GM21381 (cell line): ENCODE data around the gene PRDX3.
"Not testable (repeated sequence)": the region's sequence is repeated elsewhere in the genome, so short reads cannot be mapped to it uniquely, and the experiment has no call there.

Experiments used
- ATAC-seq: cut with Tn5 transposase; IDR thresholded peaks from one replicate; pipeline ENCODE4 v1.9.1; 2021; ENCODE audit warnings: mild to moderate bottlenecking, moderate library complexity; ENCODE audit not compliant: unreplicated experiment

The PRDX3 gene

GRCh38 chr10:119206603-119207365 is 28.2 kb upstream of the PRDX3 start:
- peak; percentile 42 for ATAC-seq

- ATAC-seq = peak; percentile 30
These were observed 27.4 kb upstream of the PRDX3 start for GRCh38 chr10:119205894-119206602.

DNA sequence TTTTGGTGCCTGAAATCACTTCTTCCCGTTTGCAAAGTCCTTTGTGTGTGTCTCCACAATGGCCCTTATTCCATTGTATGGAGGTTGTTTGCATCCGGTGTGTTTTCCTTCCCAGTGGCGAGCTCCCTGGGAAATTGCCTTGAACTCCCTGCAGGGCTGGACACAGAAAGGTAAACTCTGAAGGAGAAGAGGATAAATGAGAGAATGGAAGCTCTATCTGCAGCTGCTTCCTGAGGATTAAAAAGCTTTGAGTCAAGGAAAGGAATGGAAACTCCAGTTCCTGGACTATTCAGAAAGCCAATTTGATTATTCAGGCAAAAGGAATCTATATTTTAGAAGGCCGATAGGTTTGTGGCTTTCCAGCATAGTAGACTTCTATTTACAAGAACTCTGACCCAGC is 24.4 kb upstream of the PRDX3 start:
- no peak for ATAC-seq

DNA sequence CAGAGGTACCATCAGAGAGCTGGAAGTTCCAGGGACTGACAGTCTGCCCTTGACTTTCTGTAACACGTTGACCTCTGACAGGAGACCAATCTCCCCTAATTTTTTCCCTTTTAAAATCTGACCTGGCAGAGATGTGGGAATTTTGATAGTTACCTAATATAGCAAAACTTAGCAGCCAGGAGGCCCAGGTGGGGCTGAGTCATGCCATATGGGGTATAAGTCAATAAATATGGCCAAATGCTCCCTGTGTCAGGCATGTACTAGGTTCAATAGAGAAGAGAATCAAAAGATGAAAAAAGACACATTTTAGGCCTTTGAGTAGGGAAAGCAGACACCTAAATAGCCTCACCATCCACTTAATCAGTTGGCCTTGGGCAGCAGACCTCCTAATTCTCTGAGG is 22.6 kb upstream of the PRDX3 start:
- no peak for ATAC-seq

- peak; percentile 58 for ATAC-seq
These were observed 20.8 kb upstream of the PRDX3 start for GRCh38 chr10:119199231-119199992.

DNA sequence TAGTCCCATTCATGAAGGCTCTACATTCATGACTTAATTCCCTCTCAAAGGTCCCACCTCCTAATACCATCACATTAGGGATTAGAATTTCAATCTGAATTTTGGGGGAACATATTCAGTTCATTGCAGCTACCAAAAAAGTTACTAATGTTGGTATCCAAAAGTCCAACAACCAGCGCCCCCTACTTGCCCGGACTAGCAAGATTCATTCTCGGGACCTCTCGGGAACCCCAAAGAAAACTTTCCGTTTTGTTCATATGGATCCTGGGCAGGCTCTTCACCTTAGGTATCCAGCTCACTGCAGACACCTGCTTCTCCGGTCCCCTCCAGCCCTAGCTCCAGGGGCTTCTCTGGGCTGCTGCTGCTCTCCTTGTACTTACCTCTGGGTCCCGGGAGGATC is 19.8 kb upstream of the PRDX3 start:
- ATAC-seq = no peak

DNA sequence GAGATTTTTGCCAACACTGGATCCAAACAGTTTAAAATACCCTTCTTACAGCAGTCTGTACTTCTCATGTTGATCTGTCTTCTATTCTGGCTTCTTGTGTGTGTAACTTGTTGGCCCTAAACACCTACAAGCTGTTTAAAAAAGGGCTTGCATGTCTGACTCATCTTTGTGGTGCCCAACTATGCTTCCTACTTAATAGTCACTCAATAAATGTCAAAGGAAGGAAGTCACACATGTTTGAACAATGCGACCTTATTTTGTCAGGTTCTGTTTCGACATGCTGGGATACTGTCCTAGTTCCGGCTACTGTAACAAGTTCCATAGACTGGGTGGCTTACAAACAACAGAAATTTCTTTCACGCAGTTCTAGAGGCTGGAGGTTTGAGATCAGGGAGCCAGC is 19.3 kb upstream of the PRDX3 start:
- no peak for ATAC-seq

DNA sequence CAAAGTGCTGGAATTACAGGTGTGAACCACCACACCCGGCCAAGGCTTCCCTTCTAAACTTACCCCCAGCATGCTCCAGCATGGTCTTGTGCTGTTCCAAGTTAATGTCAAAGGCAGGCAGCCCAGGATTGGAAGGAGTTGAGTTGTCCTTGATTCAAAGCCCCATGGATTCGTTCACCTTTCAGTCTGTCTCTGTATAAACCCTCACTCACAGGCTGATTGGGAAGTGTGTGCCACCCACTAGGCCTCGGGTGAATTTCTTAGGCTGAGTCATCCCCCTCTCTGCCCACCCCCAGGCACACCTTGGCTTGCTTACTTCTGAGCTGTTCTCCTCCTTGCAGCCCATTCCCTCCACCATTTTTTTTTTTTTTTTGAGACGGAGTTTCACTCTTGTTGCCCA is 13.3 kb upstream of the PRDX3 start:
- ATAC-seq = no peak

DNA sequence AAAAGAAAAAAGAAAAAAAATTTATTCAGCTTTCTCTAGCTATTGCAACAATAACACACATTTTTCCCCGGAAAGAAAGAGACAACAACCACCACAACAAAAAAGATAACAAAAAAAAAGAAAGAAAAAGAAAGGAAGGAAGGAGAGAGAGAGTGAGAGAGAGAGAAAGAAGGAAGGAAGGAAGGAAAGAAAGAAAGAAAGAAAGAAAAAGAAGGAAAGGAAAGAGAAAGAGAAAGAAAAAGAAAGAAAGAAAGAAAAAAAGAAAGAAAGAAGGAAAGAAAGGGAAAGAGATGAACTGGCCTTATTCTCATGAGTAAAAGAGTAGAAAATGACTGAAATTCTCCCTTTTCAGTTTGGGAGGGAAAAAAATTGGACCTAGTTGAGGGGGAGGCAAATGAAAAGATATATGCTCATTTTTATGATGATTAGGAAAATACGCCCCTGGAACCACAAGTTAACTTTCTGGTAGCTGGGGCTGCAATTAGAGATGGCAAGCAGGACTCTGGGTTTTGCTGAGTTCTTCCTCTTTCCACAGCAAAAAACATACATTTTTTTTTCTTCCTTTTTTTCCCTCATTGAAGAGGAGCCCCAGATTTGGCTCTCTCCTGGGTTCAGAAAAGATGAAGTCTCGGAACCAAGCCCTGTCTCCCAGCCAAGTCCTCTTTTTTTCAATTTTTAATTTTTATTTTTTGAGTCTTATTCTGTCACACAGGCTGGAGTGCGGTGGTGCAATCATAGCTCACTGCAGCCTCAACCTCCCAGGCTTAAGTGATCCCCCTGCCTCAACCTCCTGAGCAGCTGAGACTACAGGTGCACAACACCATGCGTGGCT is 12.6 kb upstream of the PRDX3 start:
- ATAC-seq = no peak

DNA sequence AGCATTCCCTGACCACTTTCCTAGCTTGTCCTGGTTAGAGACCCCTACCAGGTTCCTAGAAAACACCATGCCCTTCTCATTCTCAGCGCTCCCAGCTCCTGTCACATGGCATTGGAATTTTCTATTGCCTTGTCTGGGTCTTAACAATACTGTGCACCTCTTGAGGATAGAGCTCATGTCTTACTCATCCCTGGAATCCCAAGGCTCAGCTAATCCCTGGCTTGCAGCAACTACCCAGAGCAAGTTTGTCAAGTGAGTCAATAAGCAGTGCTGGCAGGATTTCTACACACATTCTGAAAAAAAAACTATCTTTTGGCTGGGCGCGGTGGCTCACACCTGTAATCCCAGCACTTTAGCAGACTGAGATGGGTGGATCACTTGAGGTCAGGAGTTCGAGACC is 11.7 kb upstream of the PRDX3 start:
- no peak for ATAC-seq

DNA sequence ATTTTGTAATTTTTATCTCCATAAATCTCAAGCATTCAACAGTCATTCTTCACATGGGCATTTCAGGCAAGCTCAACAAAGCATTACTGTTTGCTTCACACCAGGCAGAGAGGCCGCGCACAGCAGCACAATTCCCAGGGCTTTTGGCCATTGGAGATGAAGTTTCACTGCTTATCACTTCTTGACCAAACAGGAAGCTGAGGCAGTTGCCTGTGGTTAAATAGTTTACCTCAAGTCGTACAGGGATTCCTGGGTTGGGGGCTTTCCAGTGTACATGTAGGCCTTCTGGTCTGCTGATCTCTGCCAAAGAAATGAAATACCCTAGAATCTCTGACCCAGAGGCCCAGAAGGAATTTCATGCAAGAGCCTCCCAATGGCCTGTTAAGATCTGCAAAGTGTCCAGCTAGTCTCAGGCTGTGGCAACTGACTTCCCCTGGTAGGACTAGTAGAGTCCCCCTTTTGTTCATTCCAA is 11.2 kb upstream of the PRDX3 start:
- ATAC-seq = peak; percentile 69

DNA sequence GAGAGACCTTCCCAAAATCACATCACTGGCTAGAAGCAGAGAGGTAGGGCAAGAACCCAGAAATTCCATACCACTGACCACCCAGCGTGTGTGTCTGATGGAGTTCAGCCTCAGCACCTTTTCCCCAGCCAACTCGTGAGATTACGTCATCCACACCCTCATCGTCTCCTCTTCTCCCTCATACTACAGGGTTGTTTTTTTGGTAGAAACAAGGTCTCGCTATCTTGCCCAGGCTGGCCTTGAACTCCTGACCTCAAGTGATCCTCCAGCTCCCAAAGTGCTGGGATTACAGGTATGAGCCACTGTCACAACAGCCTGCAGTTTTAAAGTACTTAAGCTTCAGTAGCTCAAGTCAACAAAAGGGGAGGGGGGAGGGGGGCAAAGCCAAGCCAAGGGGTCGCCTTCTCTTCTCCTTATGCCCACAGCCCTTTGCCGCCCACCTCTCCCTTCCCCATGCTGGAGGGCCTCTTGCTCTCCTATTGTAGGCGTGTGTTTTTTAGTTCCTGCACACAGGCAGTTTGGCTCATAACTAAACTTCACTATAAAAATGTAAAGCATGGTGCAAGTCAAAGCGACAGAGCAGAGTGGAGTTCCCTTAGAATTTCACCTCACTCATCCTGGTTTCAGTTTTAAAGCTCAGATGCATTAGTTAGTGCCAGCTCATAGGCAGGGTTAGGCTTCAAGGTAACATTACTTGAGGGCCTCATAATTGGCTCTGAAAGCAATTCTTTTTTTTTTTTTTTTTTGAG is 5.2 kb upstream of the PRDX3 start:
- no peak for ATAC-seq

GRCh38 chr10:119180850-119181400 is 2.3 kb upstream of the PRDX3 start:
- ATAC-seq = not testable (repeated sequence)

DNA sequence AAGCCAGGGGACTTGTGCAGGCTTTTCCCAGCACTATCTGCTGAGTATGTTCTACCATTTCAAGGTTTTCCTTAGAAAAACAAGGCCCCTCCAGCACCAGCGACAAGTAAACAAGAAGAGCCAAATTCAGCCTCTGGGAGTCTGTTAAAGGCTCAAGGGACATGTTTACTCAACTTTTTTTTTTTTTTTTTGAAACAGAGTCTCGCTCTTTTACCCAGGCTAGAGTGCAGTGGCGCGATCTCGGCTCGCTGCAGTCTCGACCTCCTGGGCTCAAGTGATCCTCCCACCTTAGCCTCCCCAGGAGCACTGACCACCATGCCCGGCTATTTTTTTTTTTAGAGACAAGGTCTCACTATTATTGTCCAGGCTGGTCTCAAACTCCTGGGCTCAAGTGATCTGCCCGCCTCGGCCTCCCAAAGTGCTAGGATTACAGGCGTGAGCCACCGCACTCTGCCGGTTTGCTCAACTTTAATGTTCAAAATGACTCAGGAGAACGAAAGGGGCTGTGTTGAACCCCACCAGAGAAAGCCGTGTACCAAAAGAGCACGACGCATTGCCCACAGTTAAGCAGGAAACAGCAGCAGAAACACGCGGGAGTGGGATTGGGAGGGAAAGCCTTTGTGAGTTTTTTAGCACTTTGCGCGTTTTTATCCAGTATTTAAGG is 772 bp downstream of the PRDX3 start:
- peak; percentile 12 for ATAC-seq

GRCh38 chr10:119176166-119176565 is 2.4 kb downstream of the PRDX3 start:
- ATAC-seq = no peak

DNA sequence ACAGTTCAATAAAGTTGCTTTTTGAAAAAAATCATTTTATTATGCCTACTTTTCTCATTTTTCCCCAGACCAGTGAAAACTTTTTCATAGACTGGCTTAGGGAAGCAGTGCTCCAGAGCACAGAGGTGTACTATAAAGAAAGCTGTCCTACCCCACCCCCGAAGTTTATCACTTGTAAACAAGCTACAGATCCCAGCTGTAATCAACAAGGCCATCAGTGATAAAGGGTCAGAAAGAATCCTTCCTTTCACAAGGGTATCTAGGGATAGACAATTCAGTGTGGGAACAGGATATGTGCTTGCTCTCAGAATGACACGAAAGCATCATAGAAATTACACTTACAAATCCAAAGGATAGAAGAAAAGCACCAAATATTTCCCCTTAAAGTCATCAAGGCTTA is 4.5 kb downstream of the PRDX3 start:
- ATAC-seq = no peak

DNA sequence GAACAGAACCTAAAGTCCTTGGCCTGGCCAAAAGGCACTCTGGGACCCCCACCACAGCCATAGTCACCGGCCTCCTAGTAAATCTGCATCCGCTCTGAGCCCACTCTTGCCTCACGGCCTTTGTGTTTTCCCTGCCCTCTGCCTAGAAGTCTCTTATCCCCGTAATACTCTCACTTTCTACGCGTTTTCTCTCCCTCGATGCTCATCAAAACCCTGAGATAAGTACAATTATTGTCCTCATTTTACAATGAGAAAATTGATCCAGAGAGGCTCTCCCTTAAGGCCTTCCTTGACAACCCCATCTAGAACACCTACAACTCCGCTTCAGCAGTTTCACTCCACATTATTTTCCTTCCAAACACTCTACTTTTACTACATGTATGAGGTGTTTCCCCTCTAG is 11.6 kb downstream of the PRDX3 start:
- ATAC-seq = no peak

- ATAC-seq = no peak
These were observed 12.0 kb downstream of the PRDX3 start for GRCh38 chr10:119166564-119166963.

- ATAC-seq = peak; percentile 3
These were observed 12.5 kb downstream of the PRDX3 start for GRCh38 chr10:119166118-119166500.
